Psoas muscle (tissue), 8 donors: ENCODE measurements around the gene LYPLA2. TPM values are rescaled to one million over a fixed set of nuclear protein-coding genes. Genes with fewer than 3 reads are reported as not detected.
"Not testable (repeated sequence)": the region's sequence is repeated elsewhere in the genome, so short reads cannot be mapped to it uniquely, and the experiment has no call there.

Experiments
- ATAC-seq, 4 donors: fragments of 200-7000 bp; cut with Tn5 transposase; one replicate each; pipeline ENCODE4 v1.9.1; 2020; ENCODE audit warnings: moderate library complexity in 3 of 4, mild to moderate bottlenecking in 2 of 4
- DNase-seq, 2 donors: peaks; one replicate each; pipeline ENCODE4 v3.0.0-alpha.2; 2020
- H3K27ac ChIP-seq: fragments of 200-600 bp; one replicate; pipeline ENCODE4 v1.8.0; 2022
- H3K27me3 ChIP-seq, 3 donors: fragments of 200-600 bp in 1 of 3; one replicate each; pipeline versions ENCODE4 v1.6.1 to v1.8.0; 2013 to 2022; ENCODE audit warnings: low read length in 2 of 3, mild to moderate bottlenecking in 2 of 3, moderate library complexity in 1 of 3; ENCODE audit not compliant: insufficient read depth in 3 of 3
- H3K36me3 ChIP-seq, 2 donors: fragments of 200-600 bp in 1 of 2; one replicate each; pipeline versions ENCODE4 v1.6.1 to v1.8.0; 2013 to 2022; ENCODE audit warnings: low read depth in 1 of 2, mild to moderate bottlenecking in 1 of 2, moderate library complexity in 1 of 2; ENCODE audit not compliant: insufficient read depth in 1 of 2
- H3K4me1 ChIP-seq: fragments of 200-600 bp; one replicate; pipeline ENCODE4 v1.8.0; 2022
- H3K4me3 ChIP-seq: fragments of 200-600 bp; one replicate; pipeline ENCODE4 v1.8.0; 2022; ENCODE audit warnings: mild to moderate bottlenecking
- H3K9me3 ChIP-seq: fragments of 200-600 bp; one replicate; pipeline ENCODE4 v1.8.0; 2022
- WGBS, 3 donors: extraction: QIAGEN DNeasy Blood & Tissue Kit; methylation state at CpG; one replicate each; pipeline versions ENCODE4 v1.1.6 to v1.1.7; 2013; 5-methylcytosine and 5-hydroxymethylcytosine counted together
- intact Hi-C, 2 donors: fragments of 100-400 bp; cut with DNase I; formaldehyde crosslinking; loops; one replicate each; pipeline versions ENCODE4 v1.11.0 to v1.14.2; 2022
- polyA plus RNA-seq, 3 donors: library from polyadenylated mRNA; stranded (reverse); fragments of 200-250 nt; gene quantifications; one replicate each; pipeline ENCODE4 v1.2.3, GENCODE V29; 2013
- total RNA-seq, 4 donors: library from RNA; stranded (reverse); fragmentation: NEBNext Ultra II Directional in 2 of 4; extraction: Animal tissue kit (Norgen Biotek cat#: 25700) in 2 of 4; gene quantifications; one replicate each; pipeline versions ENCODE4 v1.2.1 to v1.2.4, GENCODE V29; 2021 to 2023
- TF ChIP-seq, protein P1 (sequence below): fragments of 200-600 bp; IDR thresholded peaks from one replicate; pipeline ENCODE4 v1.8.0; 2022; ENCODE audit warnings: antibody characterized with exemption
- donor health status: healthy with polysubstance abuse.
- donor health status: DM: no; HTN: no; CAD: no; lungs with moderate emphysema.
- donor health status: Bipolar disorder and iron deficiency.
- donor health status: healthy.
- donor health status: DM: yes; HTN: yes; CAD: no.
- donor health status: DM: no; HTN: no; CAD: no.
- donor health status: DM: no; HTN: no; CAD: no.
- donor health status: DM: yes; HTN: yes; CAD: no.

The LYPLA2 gene
- total and polyA plus RNA-seq, 7 donors: 24.0 to 97.6 (median 35.2) TPM

DNA sequence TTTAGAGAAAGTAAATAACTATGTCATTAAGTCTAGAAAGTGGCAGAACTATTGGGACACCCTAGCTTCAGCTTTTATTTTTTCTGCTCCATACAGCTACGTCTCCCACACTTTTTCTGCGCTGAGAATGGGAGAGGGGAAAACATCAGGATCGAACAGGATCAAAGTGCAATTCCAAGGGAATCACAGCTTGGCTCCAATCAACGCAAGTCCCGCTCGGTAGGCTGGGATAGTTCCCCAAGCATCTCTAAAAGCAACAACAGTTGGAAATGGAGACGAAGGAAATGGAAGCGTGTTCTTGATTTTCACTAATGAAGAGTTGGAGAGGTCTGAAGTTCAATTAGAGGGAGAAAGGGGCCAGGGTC is 33.7 kb downstream of the LYPLA2 start:
- intact Hi-C loops: no loop called here
- no peaks in the 10 kb centered on the region for H3K9me3 ChIP-seq
- peak in 2 of 4 donors; percentile 1 to 10 for ATAC-seq
- peak overlapping the region; percentile 93 for H3K4me3 ChIP-seq
- no peaks in the 10 kb centered on the region for H3K27me3 ChIP-seq
- DNase-seq: no peak
- 0 to 2% (median 1%) methylated on average over 8 of the region's 8 CpGs for WGBS, 3 donors
- TF ChIP-seq, protein P1, sequence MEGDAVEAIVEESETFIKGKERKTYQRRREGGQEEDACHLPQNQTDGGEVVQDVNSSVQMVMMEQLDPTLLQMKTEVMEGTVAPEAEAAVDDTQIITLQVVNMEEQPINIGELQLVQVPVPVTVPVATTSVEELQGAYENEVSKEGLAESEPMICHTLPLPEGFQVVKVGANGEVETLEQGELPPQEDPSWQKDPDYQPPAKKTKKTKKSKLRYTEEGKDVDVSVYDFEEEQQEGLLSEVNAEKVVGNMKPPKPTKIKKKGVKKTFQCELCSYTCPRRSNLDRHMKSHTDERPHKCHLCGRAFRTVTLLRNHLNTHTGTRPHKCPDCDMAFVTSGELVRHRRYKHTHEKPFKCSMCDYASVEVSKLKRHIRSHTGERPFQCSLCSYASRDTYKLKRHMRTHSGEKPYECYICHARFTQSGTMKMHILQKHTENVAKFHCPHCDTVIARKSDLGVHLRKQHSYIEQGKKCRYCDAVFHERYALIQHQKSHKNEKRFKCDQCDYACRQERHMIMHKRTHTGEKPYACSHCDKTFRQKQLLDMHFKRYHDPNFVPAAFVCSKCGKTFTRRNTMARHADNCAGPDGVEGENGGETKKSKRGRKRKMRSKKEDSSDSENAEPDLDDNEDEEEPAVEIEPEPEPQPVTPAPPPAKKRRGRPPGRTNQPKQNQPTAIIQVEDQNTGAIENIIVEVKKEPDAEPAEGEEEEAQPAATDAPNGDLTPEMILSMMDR: no peak
- H3K4me1 ChIP-seq: peaks cover 15% of the 10 kb centered on the region
- H3K36me3 ChIP-seq: peaks cover 0 to 8% of the 10 kb centered on the region in 2 donors
- H3K27ac ChIP-seq: peak overlapping the region; percentile 97

DNA sequence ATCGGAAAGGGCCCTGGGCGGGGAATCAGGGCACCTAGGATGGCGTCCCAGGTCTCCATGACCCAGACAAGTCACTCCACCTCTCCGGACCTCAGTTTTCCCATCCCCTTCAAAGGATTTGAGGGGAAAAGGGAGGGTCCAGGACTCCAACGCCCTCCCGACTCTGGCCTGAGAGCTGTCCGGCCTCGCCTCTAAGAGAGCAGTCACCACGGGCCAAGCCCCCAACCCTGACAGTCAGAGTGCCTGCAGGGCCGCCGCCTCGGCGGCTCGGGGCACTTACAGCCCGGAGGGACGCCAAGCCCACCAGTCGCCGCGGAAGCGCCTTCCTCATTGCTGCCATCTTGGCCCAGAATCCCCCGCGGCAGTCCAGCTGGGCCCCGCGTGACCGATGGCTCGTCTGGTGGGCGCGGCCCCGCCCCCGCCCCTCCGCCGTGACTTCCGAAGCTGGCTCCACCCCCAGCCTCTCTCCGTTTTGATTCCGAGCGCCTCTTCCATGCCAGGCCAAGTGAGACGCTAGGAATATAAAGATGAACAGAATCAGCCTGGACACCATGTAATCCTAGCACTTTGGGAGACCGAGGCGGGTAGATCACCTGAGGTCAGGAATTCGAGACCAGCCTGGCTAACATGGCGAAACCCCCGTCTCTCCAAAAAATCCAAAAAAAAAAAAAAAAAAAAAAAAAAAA is 34.3 kb downstream of the LYPLA2 start, which contains the start of gene HMGCL:
Gene HMGCL, minus strand, starts transcription at position 354 of the 686 bp plus-strand sequence. Its CDS starts 14 bp downstream, at position 340.
- H3K4me1 ChIP-seq: peaks cover 15% of the 10 kb centered on the region
- 0 to 1% (median 0%) methylated on average over 40 to 42 of the region's 42 CpGs for WGBS, 3 donors
- DNase-seq (peak; percentile 93 to 95), ATAC-seq (peak; percentile 98 to 99 (median 98))
- peak within 1 kb of the TSS; percentile 93 for H3K4me3 ChIP-seq
- intact Hi-C loops: no loop called here
- peaks cover 0 to 3% of the 10 kb centered on the region in 2 donors for H3K36me3 ChIP-seq
- no peaks in the 10 kb centered on the region for H3K27me3 ChIP-seq
- no peaks in the 10 kb centered on the region for H3K9me3 ChIP-seq
- peak within 1 kb of the TSS; percentile 97 for H3K27ac ChIP-seq
- TF ChIP-seq, protein P1: no peak

DNA sequence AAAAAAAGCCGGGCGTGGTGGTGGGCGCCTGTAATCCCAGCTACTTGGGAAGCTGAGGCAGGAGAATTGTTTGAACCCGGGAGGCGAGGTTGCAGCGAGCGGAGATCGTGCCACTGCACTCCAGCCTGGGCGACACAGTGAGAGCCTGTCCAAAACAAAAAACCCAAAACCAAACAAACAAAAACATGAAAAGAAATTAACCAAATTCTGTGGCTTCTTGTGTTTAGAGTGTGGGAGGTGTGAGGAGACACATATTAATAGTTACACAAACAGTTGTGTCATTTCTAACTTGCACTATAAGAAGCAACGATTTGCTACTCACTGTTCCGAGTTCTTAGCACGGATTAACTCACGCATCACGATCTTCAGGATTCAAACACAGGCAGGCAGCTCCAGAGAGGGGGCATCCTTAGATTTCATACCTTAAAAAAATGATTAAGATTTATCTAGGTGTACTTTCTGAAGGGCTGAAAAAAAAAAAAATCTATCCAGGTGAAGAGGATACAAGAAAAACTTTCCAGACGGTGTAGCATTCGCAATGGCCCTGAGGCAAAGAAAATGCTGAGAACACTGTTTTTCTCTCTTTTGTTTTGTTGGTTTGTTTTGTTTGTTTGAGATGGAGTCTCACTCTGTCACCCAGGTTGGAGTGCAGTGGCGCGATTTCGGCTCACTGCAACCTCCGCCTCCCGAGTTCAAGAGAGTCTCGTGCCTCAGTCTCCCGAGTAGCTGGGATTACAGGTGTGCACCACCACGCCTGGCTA is 35.0 kb downstream of the LYPLA2 start:
- peak overlapping the region; percentile 97 for H3K27ac ChIP-seq
- no peaks in the 10 kb centered on the region for H3K36me3 ChIP-seq
- DNase-seq: no peak
- H3K9me3 ChIP-seq: no peaks in the 10 kb centered on the region
- WGBS, 3 donors: 56 to 66% (median 60%) methylated on average over 23 to 24 of the region's 24 CpGs
- peak in 2 of 4 donors; percentile 16 to 20 for ATAC-seq
- H3K4me3 ChIP-seq: peak overlapping the region; percentile 93
- H3K4me1 ChIP-seq: peaks cover 15% of the 10 kb centered on the region
- TF ChIP-seq, protein P1: no peak
- no peaks in the 10 kb centered on the region for H3K27me3 ChIP-seq
- intact Hi-C loops: no loop called here

DNA sequence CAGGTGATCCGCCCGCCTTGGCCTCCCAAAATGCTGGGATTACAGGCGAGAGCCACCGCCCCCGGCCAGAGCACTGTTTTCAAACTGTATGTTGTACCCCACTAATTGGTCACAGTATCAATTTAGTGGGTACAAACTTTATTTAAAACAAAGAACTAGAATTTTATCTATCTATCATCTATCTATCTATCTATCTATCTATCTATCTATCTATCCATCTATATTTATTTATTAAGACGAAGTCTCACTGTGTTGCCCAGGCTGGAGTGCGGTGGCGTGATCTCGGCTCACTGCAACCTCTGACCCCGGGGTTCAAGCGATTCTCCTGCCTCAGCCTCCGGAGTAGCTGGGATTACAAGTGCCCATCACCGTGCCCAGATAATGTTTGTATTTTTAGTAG is 35.6 kb downstream of the LYPLA2 start:
- H3K9me3 ChIP-seq, H3K4me3 ChIP-seq, ATAC-seq, intact Hi-C loops, H3K27ac ChIP-seq, H3K36me3 ChIP-seq, DNase-seq, H3K27me3 ChIP-seq: not testable (repeated sequence)
- H3K4me1 ChIP-seq: peaks cover 15% of the 10 kb centered on the region
- 96 to 97% (median 96%) methylated on average over 13 of the region's 13 CpGs for WGBS, 3 donors

DNA sequence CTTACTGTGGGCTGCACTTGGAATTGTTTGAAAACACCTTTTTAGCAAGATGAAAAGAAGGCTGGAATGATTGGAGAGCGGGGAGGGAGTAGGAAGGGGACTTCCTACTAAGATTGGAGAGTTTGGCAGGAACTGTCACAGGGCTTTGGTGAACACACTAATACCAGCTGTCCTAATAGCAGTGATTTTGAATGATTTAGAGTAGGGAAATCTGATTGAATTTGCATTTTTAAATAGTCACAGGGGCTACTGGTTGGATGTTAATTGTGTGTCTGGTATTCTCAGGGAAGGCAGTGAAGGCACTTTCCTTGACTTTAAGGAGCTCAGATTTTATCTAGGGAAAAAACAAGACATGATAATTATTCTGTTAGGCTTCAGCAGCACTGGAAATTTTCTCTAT is 36.8 kb downstream of the LYPLA2 start:
- H3K27me3 ChIP-seq: no peaks in the 10 kb centered on the region
- intact Hi-C loops: no loop called here
- no peak overlapping the region for H3K27ac ChIP-seq
- no peak overlapping the region for H3K4me3 ChIP-seq
- H3K9me3 ChIP-seq: no peaks in the 10 kb centered on the region
- TF ChIP-seq, protein P1: no peak
- 76 to 85% (median 83%) methylated on average over 1 of the region's 1 CpG for WGBS, 3 donors
- peaks cover 15% of the 10 kb centered on the region for H3K4me1 ChIP-seq
- ATAC-seq: no peak
- no peak for DNase-seq
- H3K36me3 ChIP-seq: no peaks in the 10 kb centered on the region

DNA sequence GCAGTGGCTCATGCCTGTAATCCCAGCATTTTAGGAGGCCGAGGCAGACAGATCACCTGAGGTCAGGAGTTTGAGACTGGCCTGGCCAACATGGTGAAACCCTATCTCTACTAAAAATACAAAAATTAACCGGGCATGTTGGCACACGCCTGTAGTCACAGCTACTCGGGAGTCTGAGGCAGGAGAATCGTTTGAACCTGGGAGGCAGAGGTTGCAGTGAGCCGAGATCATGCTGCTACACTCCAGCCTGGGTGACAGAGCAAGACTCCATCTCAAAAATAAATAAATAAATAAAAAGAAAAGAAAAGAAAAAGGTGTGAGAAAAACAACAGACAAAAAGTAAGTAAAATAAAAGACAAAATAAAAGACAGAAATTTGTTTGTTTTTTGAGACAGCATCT is 43.2 kb downstream of the LYPLA2 start:
- DNase-seq, H3K36me3 ChIP-seq, H3K27ac ChIP-seq, ATAC-seq, H3K4me1 ChIP-seq, intact Hi-C loops, H3K9me3 ChIP-seq, H3K4me3 ChIP-seq, H3K27me3 ChIP-seq: not testable (repeated sequence)
- WGBS, 3 donors: 29 to 40% (median 31%) methylated on average over 6 of the region's 6 CpGs
